Measurements from ENCODE around the gene DIAPH3. TPM values are rescaled to one million over a fixed set of nuclear protein-coding genes. Genes with fewer than 3 reads are reported as not detected.
"Not testable (repeated sequence)": the region's sequence is repeated elsewhere in the genome, so short reads cannot be mapped to it uniquely, and the experiment has no call there.

Gene DIAPH3
- total and polyA plus RNA-seq, 7 experiments from 2014 or later: 0.37 to 17.5 TPM; not detected in 5

GRCh38 chr13:60043262-60043661 lies 120.5 kb downstream of the DIAPH3 start:
- Histone ChIP-seq H3K36me3 (ENCODE audit: control insufficient read depth in 2 of 3, insufficient read depth in 3 of 3, low read length in 3 of 3) (no peaks in the 10 kb centered on the region), H3K4me1 (ENCODE audit: control insufficient read depth in 2 of 2, insufficient read depth in 2 of 2, low read length in 2 of 2) (no peaks in the 10 kb centered on the region), H3K27me3 (ENCODE audit: control insufficient read depth in 2 of 2, insufficient read depth in 2 of 2, low read length in 2 of 2) (no peaks in the 10 kb centered on the region), H3K4me3 (ENCODE audit: low read length) (no peak overlapping the region), H3K9me3 (ENCODE audit: control insufficient read depth in 2 of 3, low read length in 3 of 3) (no peaks in the 10 kb centered on the region), H3K27ac (ENCODE audit: low read depth, low read length) (no peak overlapping the region)
- CTCF ChIA-PET: no interaction called here
- ATAC-seq (no peak), DNase-seq (no peak)
- peaks cover 0 to 8% (median 0%) of the 10 kb centered on the region in 5 donors for H3K36me3 Mint-ChIP-seq
- H3K27ac Mint-ChIP-seq: no peak overlapping the region
- POLR2A ChIA-PET: no interaction called here
- peaks cover 0 to 4% (median 0%) of the 10 kb centered on the region in 11 donors for H3K9me3 Mint-ChIP-seq
- H3K4me1 Mint-ChIP-seq: no peaks in the 10 kb centered on the region
- no peak overlapping the region for H3K4me3 Mint-ChIP-seq
- intact Hi-C loops (cut with micrococcal nuclease): no loop called here
- no peaks in the 10 kb centered on the region for H3K27me3 Mint-ChIP-seq

GRCh38 chr13:60040668-60041067 lies 123.1 kb downstream of the DIAPH3 start:
- H3K36me3 ChIP-seq (ENCODE audit: control insufficient read depth in 2 of 3, insufficient read depth in 3 of 3, low read length in 3 of 3); DNase-seq; H3K27me3 ChIP-seq (ENCODE audit: control insufficient read depth in 2 of 2, insufficient read depth in 2 of 2, low read length in 2 of 2); intact Hi-C loops (cut with micrococcal nuclease); H3K36me3 Mint-ChIP-seq; H3K27ac ChIP-seq (ENCODE audit: low read depth, low read length); H3K4me1 ChIP-seq (ENCODE audit: control insufficient read depth in 2 of 2, insufficient read depth in 2 of 2, low read length in 2 of 2); H3K4me3 ChIP-seq (ENCODE audit: low read length); H3K4me1 Mint-ChIP-seq; POLR2A ChIA-PET; CTCF ChIA-PET; H3K4me3 Mint-ChIP-seq; H3K27me3 Mint-ChIP-seq; ATAC-seq; H3K27ac Mint-ChIP-seq; H3K9me3 ChIP-seq (ENCODE audit: control insufficient read depth in 2 of 3, low read length in 3 of 3); H3K9me3 Mint-ChIP-seq: not testable (repeated sequence)

DNA sequence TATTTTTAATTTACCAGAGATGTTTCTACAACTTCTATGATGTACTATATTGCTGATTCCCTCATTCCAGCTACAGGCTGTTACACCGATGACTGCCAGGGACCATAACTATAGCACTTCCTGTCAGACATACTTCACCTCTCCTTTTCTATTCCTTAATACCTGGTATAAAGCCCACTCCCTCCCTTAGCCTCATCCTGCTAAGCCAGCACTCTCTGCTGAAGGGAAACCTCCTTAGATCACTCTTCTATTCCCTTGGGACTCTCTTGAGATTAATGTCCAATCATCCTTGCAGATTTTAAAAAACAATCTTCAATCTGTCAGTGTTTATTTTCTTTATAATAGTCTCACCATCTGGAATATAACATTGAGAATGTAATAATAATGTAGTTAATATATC lies 127.9 kb downstream of the DIAPH3 start:
- Mint-ChIP-seq H3K27me3 (no peaks in the 10 kb centered on the region), H3K4me1 (peaks cover 0 to 4% (median 0%) of the 10 kb centered on the region in 7 donors)
- no peak for ATAC-seq

DNA sequence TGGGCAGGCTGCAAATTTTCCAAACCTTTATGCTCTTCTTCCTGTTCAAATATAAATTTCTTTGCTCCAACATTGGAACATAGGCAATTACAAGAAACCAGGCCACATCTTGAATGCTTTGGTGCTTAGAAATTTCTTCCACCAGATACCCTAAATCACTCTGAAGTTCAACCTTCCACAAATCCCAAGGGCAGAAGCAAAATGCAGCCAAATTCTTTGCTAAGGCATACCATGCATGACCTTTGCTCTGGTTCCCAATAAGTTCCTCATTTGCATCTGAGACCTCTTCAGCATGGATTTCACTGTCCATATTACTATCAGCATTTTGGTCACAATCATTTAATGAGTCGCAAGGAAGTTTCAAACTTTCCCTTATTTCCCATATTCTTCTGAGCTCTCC lies 130.9 kb downstream of the DIAPH3 start:
- peaks cover 0 to 4% (median 0%) of the 10 kb centered on the region in 11 donors for H3K9me3 Mint-ChIP-seq
- DNase-seq (no peak), ATAC-seq (no peak)
- H3K9me3 ChIP-seq (ENCODE audit: control insufficient read depth in 2 of 3, low read length in 3 of 3): no peaks in the 10 kb centered on the region
- H3K27ac Mint-ChIP-seq: no peak overlapping the region
- H3K4me1 ChIP-seq (ENCODE audit: control insufficient read depth in 2 of 2, insufficient read depth in 2 of 2, low read length in 2 of 2): no peaks in the 10 kb centered on the region
- ChIA-PET POLR2A (no interaction called here), CTCF (no interaction called here)
- H3K36me3 Mint-ChIP-seq: peaks cover 0 to 26% (median 0%) of the 10 kb centered on the region in 5 donors
- H3K27me3 Mint-ChIP-seq: peaks cover 0 to 17% (median 0%) of the 10 kb centered on the region in 5 donors
- peaks cover 0 to 8% (median 0%) of the 10 kb centered on the region in 7 donors for H3K4me1 Mint-ChIP-seq
- H3K4me3 ChIP-seq (ENCODE audit: low read length): no peak overlapping the region
- H3K27ac ChIP-seq (ENCODE audit: low read depth, low read length): no peak overlapping the region
- no peak overlapping the region for H3K4me3 Mint-ChIP-seq
- H3K36me3 ChIP-seq (ENCODE audit: control insufficient read depth in 2 of 3, insufficient read depth in 3 of 3, low read length in 3 of 3): no peaks in the 10 kb centered on the region
- H3K27me3 ChIP-seq (ENCODE audit: control insufficient read depth in 2 of 2, insufficient read depth in 2 of 2, low read length in 2 of 2): no peaks in the 10 kb centered on the region
- intact Hi-C loops (cut with micrococcal nuclease): no loop called here

More for the DNA sequence above, 127.9 kb downstream of the DIAPH3 start:
- ChIA-PET POLR2A (no interaction called here), CTCF (no interaction called here)
- Mint-ChIP-seq H3K9me3 (peaks cover 0 to 4% (median 0%) of the 10 kb centered on the region in 11 donors), H3K4me3 (no peak overlapping the region), H3K27ac (no peak overlapping the region), H3K36me3 (peaks cover 0 to 12% (median 0%) of the 10 kb centered on the region in 5 donors)
- Histone ChIP-seq H3K36me3 (ENCODE audit: control insufficient read depth in 2 of 3, insufficient read depth in 3 of 3, low read length in 3 of 3) (no peaks in the 10 kb centered on the region), H3K9me3 (ENCODE audit: control insufficient read depth in 2 of 3, low read length in 3 of 3) (no peaks in the 10 kb centered on the region), H3K4me3 (ENCODE audit: low read length) (no peak overlapping the region), H3K27me3 (ENCODE audit: control insufficient read depth in 2 of 2, insufficient read depth in 2 of 2, low read length in 2 of 2) (no peaks in the 10 kb centered on the region), H3K4me1 (ENCODE audit: control insufficient read depth in 2 of 2, insufficient read depth in 2 of 2, low read length in 2 of 2) (no peaks in the 10 kb centered on the region), H3K27ac (ENCODE audit: low read depth, low read length) (no peak overlapping the region)
- intact Hi-C loops (cut with micrococcal nuclease): no loop called here
- DNase-seq: no peak

DNA sequence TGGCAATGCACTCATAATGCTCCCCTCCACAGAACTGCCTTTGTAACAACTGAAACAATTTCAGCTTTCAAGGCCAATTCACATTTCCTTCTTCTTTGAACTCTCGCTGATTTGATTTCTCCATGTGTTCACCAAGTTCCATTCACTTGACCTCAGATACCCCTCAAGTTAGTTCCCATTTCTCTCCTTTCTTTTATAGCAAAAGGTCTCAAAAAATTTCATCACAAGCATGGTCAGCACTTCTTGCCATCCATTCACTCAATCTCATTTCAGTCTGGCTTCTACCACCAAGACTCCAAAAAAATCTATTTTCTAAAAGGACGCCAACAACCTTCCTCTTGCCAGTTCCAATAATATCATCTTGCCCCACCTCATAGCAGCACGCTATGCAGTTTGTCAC lies 135.7 kb downstream of the DIAPH3 start:
- peaks cover 0 to 8% (median 0%) of the 10 kb centered on the region in 7 donors for H3K4me1 Mint-ChIP-seq
- CTCF ChIA-PET: no interaction called here

DNA sequence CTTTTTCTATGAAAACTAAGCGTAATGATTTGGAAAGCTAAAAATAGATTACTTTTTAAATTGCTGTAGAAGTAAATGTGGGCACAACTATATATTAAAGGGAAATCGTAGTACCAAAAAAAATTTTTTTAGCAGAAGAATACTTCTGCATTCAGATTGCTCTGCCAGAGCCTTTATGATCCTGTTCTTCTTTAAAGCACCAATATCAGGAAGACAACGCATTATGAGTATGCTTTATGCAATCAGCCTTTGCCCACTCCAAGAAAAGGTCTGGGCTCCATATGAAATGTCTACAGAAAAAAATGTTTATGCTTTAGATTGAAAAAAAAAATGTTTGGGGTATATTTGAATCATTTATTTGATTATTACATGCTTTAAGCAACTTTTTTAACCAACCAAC lies 137.4 kb downstream of the DIAPH3 start:
- peaks cover 0 to 18% (median 0%) of the 10 kb centered on the region in 7 donors for H3K4me1 Mint-ChIP-seq
- POLR2A ChIA-PET: no interaction called here
- H3K27me3 ChIP-seq (ENCODE audit: control insufficient read depth in 2 of 2, insufficient read depth in 2 of 2, low read length in 2 of 2): no peaks in the 10 kb centered on the region
- no peaks in the 10 kb centered on the region for H3K36me3 ChIP-seq (ENCODE audit: control insufficient read depth in 2 of 3, insufficient read depth in 3 of 3, low read length in 3 of 3)
- peaks cover 0 to 18% (median 0%) of the 10 kb centered on the region in 5 donors for H3K27me3 Mint-ChIP-seq
- peaks cover 0 to 4% (median 0%) of the 10 kb centered on the region in 3 experiments for H3K9me3 ChIP-seq (ENCODE audit: control insufficient read depth in 2 of 3, low read length in 3 of 3)
- H3K4me1 ChIP-seq (ENCODE audit: control insufficient read depth in 2 of 2, insufficient read depth in 2 of 2, low read length in 2 of 2): no peaks in the 10 kb centered on the region
- intact Hi-C loops (cut with micrococcal nuclease): no loop called here
- H3K4me3 ChIP-seq (ENCODE audit: low read length): no peak overlapping the region
- DNase-seq (no peak), ATAC-seq (no peak)
- peaks cover 0 to 13% (median 7%) of the 10 kb centered on the region in 11 donors for H3K9me3 Mint-ChIP-seq
- no peak overlapping the region for H3K4me3 Mint-ChIP-seq
- CTCF ChIA-PET: no interaction called here
- H3K27ac Mint-ChIP-seq: no peak overlapping the region
- H3K27ac ChIP-seq (ENCODE audit: low read depth, low read length): no peak overlapping the region
- H3K36me3 Mint-ChIP-seq: peaks cover 0 to 34% (median 0%) of the 10 kb centered on the region in 5 donors

More for the DNA sequence above, 135.7 kb downstream of the DIAPH3 start:
- Mint-ChIP-seq H3K9me3 (peaks cover 0 to 14% (median 6%) of the 10 kb centered on the region in 11 donors), H3K27ac (no peak overlapping the region), H3K4me3 (no peak overlapping the region), H3K36me3 (peaks cover 0 to 36% (median 0%) of the 10 kb centered on the region in 5 donors), H3K27me3 (peaks cover 0 to 18% (median 0%) of the 10 kb centered on the region in 5 donors)
- POLR2A ChIA-PET: no interaction called here
- Histone ChIP-seq H3K9me3 (ENCODE audit: control insufficient read depth in 2 of 3, low read length in 3 of 3) (peaks cover 0 to 4% (median 0%) of the 10 kb centered on the region in 3 experiments), H3K27ac (ENCODE audit: low read depth, low read length) (no peak overlapping the region), H3K4me3 (ENCODE audit: low read length) (no peak overlapping the region), H3K36me3 (ENCODE audit: control insufficient read depth in 2 of 3, insufficient read depth in 3 of 3, low read length in 3 of 3) (no peaks in the 10 kb centered on the region), H3K4me1 (ENCODE audit: control insufficient read depth in 2 of 2, insufficient read depth in 2 of 2, low read length in 2 of 2) (no peaks in the 10 kb centered on the region), H3K27me3 (ENCODE audit: control insufficient read depth in 2 of 2, insufficient read depth in 2 of 2, low read length in 2 of 2) (no peaks in the 10 kb centered on the region)
- intact Hi-C loops (cut with micrococcal nuclease): no loop called here
- no peak for DNase-seq
- no peak for ATAC-seq

- DNase-seq (no peak), ATAC-seq (no peak)
- POLR2A ChIA-PET: no interaction called here
- Histone ChIP-seq H3K4me3 (ENCODE audit: low read length) (no peak overlapping the region), H3K9me3 (ENCODE audit: control insufficient read depth in 2 of 3, low read length in 3 of 3) (peaks cover 0 to 4% (median 0%) of the 10 kb centered on the region in 3 experiments), H3K27ac (ENCODE audit: low read depth, low read length) (no peak overlapping the region), H3K27me3 (ENCODE audit: control insufficient read depth in 2 of 2, insufficient read depth in 2 of 2, low read length in 2 of 2) (no peaks in the 10 kb centered on the region), H3K36me3 (ENCODE audit: control insufficient read depth in 2 of 3, insufficient read depth in 3 of 3, low read length in 3 of 3) (no peaks in the 10 kb centered on the region), H3K4me1 (ENCODE audit: control insufficient read depth in 2 of 2, insufficient read depth in 2 of 2, low read length in 2 of 2) (no peaks in the 10 kb centered on the region)
- peak overlapping the region in 1 of 9 donors; percentile 84 for H3K27ac Mint-ChIP-seq
- peaks cover 0 to 45% (median 9%) of the 10 kb centered on the region in 7 donors for H3K4me1 Mint-ChIP-seq
- CTCF ChIA-PET: interaction anchor here (0.5 kb wide), 1 partner anchor 113 kb away, joined by 4 read pairs; no protein-coding TSS in a partner anchor
- peaks cover 0 to 24% (median 3%) of the 10 kb centered on the region in 5 donors for H3K36me3 Mint-ChIP-seq
- peak overlapping the region in 1 of 10 donors; percentile 43 for H3K4me3 Mint-ChIP-seq
- no peaks in the 10 kb centered on the region for H3K27me3 Mint-ChIP-seq
- peaks cover 0 to 13% (median 8%) of the 10 kb centered on the region in 11 donors for H3K9me3 Mint-ChIP-seq
- intact Hi-C loops (cut with micrococcal nuclease): no loop called here
These were observed 143.4 kb downstream of the DIAPH3 start for GRCh38 chr13:60020288-60020687.
